Measurements from ENCODE around the gene ETHE1.

The ETHE1 gene

GRCh38 chr19:43526884-43527859, at the start of gene ETHE1:
ETHE1 (minus strand) TSS chr19:43527201; CDS start chr19:43527177, 24 bp downstream.
- peak; percentile 35 for DNase-seq

GRCh38 chr19:43575955-43576878, 49.2 kb upstream of the ETHE1 start:
- DNase-seq: no peak

- peak; percentile 82 for DNase-seq
Measured at GRCh38 chr19:43575156-43575950, 48.4 kb upstream of the ETHE1 start, which contains the start of the genes PINLYP and XRCC1. PINLYP (plus strand) TSS chr19:43575801; CDS start chr19:43577192, 1,391 bp downstream. XRCC1 (minus strand) TSS chr19:43575527; CDS start chr19:43575458, 69 bp downstream.

GRCh38 chr19:43574424-43575155, 47.6 kb upstream of the ETHE1 start:
- no peak for DNase-seq

GRCh38 chr19:43572171-43572588, 45.2 kb upstream of the ETHE1 start:
- no peak for DNase-seq

GRCh38 chr19:43570174-43570791, 43.3 kb upstream of the ETHE1 start:
- no peak for DNase-seq

GRCh38 chr19:43569657-43570056, 42.7 kb upstream of the ETHE1 start:
- no peak for DNase-seq

GRCh38 chr19:43564800-43565199, 37.8 kb upstream of the ETHE1 start:
- no peak for DNase-seq

- DNase-seq: no peak
Measured at GRCh38 chr19:43563816-43564457, 36.9 kb upstream of the ETHE1 start.

- peak; percentile 96 for DNase-seq
Measured at GRCh38 chr19:43562698-43563241, 35.8 kb upstream of the ETHE1 start.

GRCh38 chr19:43562226-43562697, 35.3 kb upstream of the ETHE1 start:
- no peak for DNase-seq

GRCh38 chr19:43561139-43561970, 34.4 kb upstream of the ETHE1 start:
- no peak for DNase-seq

- no peak for DNase-seq
Measured at GRCh38 chr19:43560687-43561086, 33.7 kb upstream of the ETHE1 start.

GRCh38 chr19:43555185-43555770, 28.3 kb upstream of the ETHE1 start:
- DNase-seq: peak; percentile 7

- DNase-seq: no peak
Measured at GRCh38 chr19:43554317-43554895, 27.4 kb upstream of the ETHE1 start.

- DNase-seq: no peak
Measured at GRCh38 chr19:43553656-43554055, 26.7 kb upstream of the ETHE1 start.

- DNase-seq: no peak
Measured at GRCh38 chr19:43552616-43553015, 25.6 kb upstream of the ETHE1 start.

GRCh38 chr19:43552198-43552450, 25.1 kb upstream of the ETHE1 start:
- no peak for DNase-seq

All from SIG-M5 (cell line).